Measurements from ENCODE around the gene RBBP8. TPM values are rescaled to one million over a fixed set of nuclear protein-coding genes. Genes with fewer than 3 reads are reported as not detected.

The RBBP8 gene
- total and polyA plus RNA-seq, 4 donors: 24.9 to 64.3 (median 32.3) TPM

GRCh38 chr18:22933966-22934423 lies 867 bp downstream of the RBBP8 start:
- peak overlapping the region; percentile 89 to 95 for H3K27ac ChIP-seq (ENCODE audit: low read depth in 1 of 2, low read length in 1 of 2)
- no peaks in the 10 kb centered on the region for H3K4me1 ChIP-seq (ENCODE audit: control insufficient read depth in 5 of 5, insufficient read depth in 5 of 5, low read length in 5 of 5)
- no peaks in the 10 kb centered on the region for H3K27me3 ChIP-seq (ENCODE audit: control insufficient read depth in 3 of 3, insufficient read depth in 3 of 3, low read length in 2 of 3)
- TF ChIP-seq, protein P1, sequence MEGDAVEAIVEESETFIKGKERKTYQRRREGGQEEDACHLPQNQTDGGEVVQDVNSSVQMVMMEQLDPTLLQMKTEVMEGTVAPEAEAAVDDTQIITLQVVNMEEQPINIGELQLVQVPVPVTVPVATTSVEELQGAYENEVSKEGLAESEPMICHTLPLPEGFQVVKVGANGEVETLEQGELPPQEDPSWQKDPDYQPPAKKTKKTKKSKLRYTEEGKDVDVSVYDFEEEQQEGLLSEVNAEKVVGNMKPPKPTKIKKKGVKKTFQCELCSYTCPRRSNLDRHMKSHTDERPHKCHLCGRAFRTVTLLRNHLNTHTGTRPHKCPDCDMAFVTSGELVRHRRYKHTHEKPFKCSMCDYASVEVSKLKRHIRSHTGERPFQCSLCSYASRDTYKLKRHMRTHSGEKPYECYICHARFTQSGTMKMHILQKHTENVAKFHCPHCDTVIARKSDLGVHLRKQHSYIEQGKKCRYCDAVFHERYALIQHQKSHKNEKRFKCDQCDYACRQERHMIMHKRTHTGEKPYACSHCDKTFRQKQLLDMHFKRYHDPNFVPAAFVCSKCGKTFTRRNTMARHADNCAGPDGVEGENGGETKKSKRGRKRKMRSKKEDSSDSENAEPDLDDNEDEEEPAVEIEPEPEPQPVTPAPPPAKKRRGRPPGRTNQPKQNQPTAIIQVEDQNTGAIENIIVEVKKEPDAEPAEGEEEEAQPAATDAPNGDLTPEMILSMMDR (IDR thresholded peaks at IDR 0.05; ENCODE audit: control extremely low read depth, extremely low read depth): no peak
- DNase-seq: no peak
- H3K9me3 ChIP-seq (ENCODE audit: control insufficient read depth in 4 of 4, insufficient read depth in 3 of 4, low read length in 3 of 4): no peaks in the 10 kb centered on the region
- ATAC-seq (ENCODE audit: insufficient read depth, low FRiP score): peak; percentile 16
- peak overlapping the region; percentile 77 for H3K4me3 ChIP-seq
- H3K9ac ChIP-seq (ENCODE audit: insufficient read depth in 1 of 2, low read length in 2 of 2): peak overlapping the region; percentile 76 to 99
- 12 to 14% methylated on average over 16 of the region's 16 CpGs for WGBS, 2 donors
- peaks cover 0 to 9% (median 2%) of the 10 kb centered on the region in 4 donors for H3K36me3 ChIP-seq (ENCODE audit: control insufficient read depth in 4 of 4, insufficient read depth in 4 of 4, low read length in 4 of 4)

- DNase-seq (no peak), ATAC-seq (ENCODE audit: insufficient read depth, low FRiP score) (no peak)
- no peaks in the 10 kb centered on the region for H3K4me1 ChIP-seq (ENCODE audit: control insufficient read depth in 5 of 5, insufficient read depth in 5 of 5, low read length in 5 of 5)
- no peaks in the 10 kb centered on the region for H3K9me3 ChIP-seq (ENCODE audit: control insufficient read depth in 4 of 4, insufficient read depth in 3 of 4, low read length in 3 of 4)
- 94 to 97% methylated on average over 1 of the region's 1 CpG for WGBS, 2 donors
- no peak overlapping the region for H3K9ac ChIP-seq (ENCODE audit: insufficient read depth in 1 of 2, low read length in 2 of 2)
- H3K27me3 ChIP-seq (ENCODE audit: control insufficient read depth in 3 of 3, insufficient read depth in 3 of 3, low read length in 2 of 3): no peaks in the 10 kb centered on the region
- H3K27ac ChIP-seq (ENCODE audit: low read depth in 1 of 2, low read length in 1 of 2): no peak overlapping the region
- H3K4me3 ChIP-seq: no peak overlapping the region
- H3K36me3 ChIP-seq (ENCODE audit: control insufficient read depth in 4 of 4, insufficient read depth in 4 of 4, low read length in 4 of 4): peaks cover 0 to 9% (median 2%) of the 10 kb centered on the region in 4 donors
- TF ChIP-seq, protein P1 (IDR thresholded peaks at IDR 0.05; ENCODE audit: control extremely low read depth, extremely low read depth): no peak
Observed at GRCh38 chr18:22934789-22935188, 1.7 kb downstream of the RBBP8 start.

GRCh38 chr18:22935431-22935830 lies 2.3 kb downstream of the RBBP8 start:
- Histone ChIP-seq H3K9me3 (ENCODE audit: control insufficient read depth in 4 of 4, insufficient read depth in 3 of 4, low read length in 3 of 4) (no peaks in the 10 kb centered on the region), H3K27me3 (ENCODE audit: control insufficient read depth in 3 of 3, insufficient read depth in 3 of 3, low read length in 2 of 3) (no peaks in the 10 kb centered on the region), H3K4me1 (ENCODE audit: control insufficient read depth in 5 of 5, insufficient read depth in 5 of 5, low read length in 5 of 5) (no peaks in the 10 kb centered on the region), H3K27ac (ENCODE audit: low read depth in 1 of 2, low read length in 1 of 2) (no peak overlapping the region), H3K36me3 (ENCODE audit: control insufficient read depth in 4 of 4, insufficient read depth in 4 of 4, low read length in 4 of 4) (peaks cover 0 to 9% (median 2%) of the 10 kb centered on the region in 4 donors), H3K4me3 (no peak overlapping the region), H3K9ac (ENCODE audit: insufficient read depth in 1 of 2, low read length in 2 of 2) (no peak overlapping the region)
- TF ChIP-seq, protein P1 (IDR thresholded peaks at IDR 0.05; ENCODE audit: control extremely low read depth, extremely low read depth): no peak
- DNase-seq: no peak
- no peak for ATAC-seq (ENCODE audit: insufficient read depth, low FRiP score)
- WGBS, 2 donors: 23 to 37% methylated on average over 1 of the region's 1 CpG

- ATAC-seq (ENCODE audit: insufficient read depth, low FRiP score) (no peak), DNase-seq (no peak)
- Histone ChIP-seq H3K4me1 (ENCODE audit: control insufficient read depth in 5 of 5, insufficient read depth in 5 of 5, low read length in 5 of 5) (no peaks in the 10 kb centered on the region), H3K27me3 (ENCODE audit: control insufficient read depth in 3 of 3, insufficient read depth in 3 of 3, low read length in 2 of 3) (no peaks in the 10 kb centered on the region), H3K4me3 (no peak overlapping the region), H3K36me3 (ENCODE audit: control insufficient read depth in 4 of 4, insufficient read depth in 4 of 4, low read length in 4 of 4) (peaks cover 0 to 9% (median 2%) of the 10 kb centered on the region in 4 donors), H3K9ac (ENCODE audit: insufficient read depth in 1 of 2, low read length in 2 of 2) (no peak overlapping the region), H3K9me3 (ENCODE audit: control insufficient read depth in 4 of 4, insufficient read depth in 3 of 4, low read length in 3 of 4) (no peaks in the 10 kb centered on the region), H3K27ac (ENCODE audit: low read depth in 1 of 2, low read length in 1 of 2) (no peak overlapping the region)
- TF ChIP-seq, protein P1 (IDR thresholded peaks at IDR 0.05; ENCODE audit: control extremely low read depth, extremely low read depth): no peak
- WGBS, 2 donors: 85 to 90% methylated on average over 2 of the region's 2 CpGs
Observed at GRCh38 chr18:22936515-22936914, 3.4 kb downstream of the RBBP8 start.

Data from lung (tissue), 12 donors.